K562 (cell line): Measurements from ENCODE around the gene SCRN2. TPM values are rescaled to one million over a fixed set of nuclear protein-coding genes. Genes with fewer than 3 reads are reported as not detected.

ENCODE experiments used
- CBX3 ChIP-seq, 2 experiments: IDR thresholded peaks; 1 replicate in 1 of 2; 2 replicates in 1 of 2; pipeline ENCODE4 v1.6.1; 2012; ENCODE audit warnings: inconsistent platforms in 2 of 2, low read length in 2 of 2, borderline replicate concordance in 1 of 2, control low read depth in 1 of 2
- ELF2 ChIP-seq: fragments of 250-450 bp; sonication (Bioruptor Pico); IDR thresholded peaks from 2 replicates; pipeline ENCODE4 v1.5.0; 2021; ENCODE audit warnings: mild to moderate bottlenecking
- FOXM1 ChIP-seq, 2 experiments: fragments of 450-650 bp in 1 of 2; sonication (generic) in 1 of 2; formaldehyde crosslinking in 1 of 2; IDR thresholded peaks; 2 replicates each; pipeline versions ENCODE4 v1.6.1 to v1.9.0; 2017 to 2022; ENCODE audit warnings: low read depth in 2 of 2, mild to moderate bottlenecking in 2 of 2, missing genetic modification reagents in 1 of 2, moderate library complexity in 1 of 2
- MBD2 ChIP-seq: sonication (generic); IDR thresholded peaks from 2 replicates; pipeline ENCODE4 v1.6.1; 2016; ENCODE audit warnings: low read depth, borderline replicate concordance
- PTTG1 ChIP-seq: fragments of 450-650 bp; IDR thresholded peaks from 2 replicates; pipeline ENCODE4 v1.6.1; 2016; ENCODE audit warnings: low read depth, mild to moderate bottlenecking, missing genetic modification characterization, missing compliant biosample characterization
- RB1 ChIP-seq: fragments of 450-650 bp; IDR thresholded peaks from 2 replicates; pipeline ENCODE4 v1.6.1; 2017; ENCODE audit warnings: low read depth, mild to moderate bottlenecking
- RBFOX2 ChIP-seq: fragments of 200-400 bp; formaldehyde crosslinking; IDR thresholded peaks from 2 replicates; pipeline ENCODE4 v1.6.1; 2017; ENCODE audit warnings: low read depth, mild to moderate bottlenecking, low read length, moderate library complexity
- RCOR1 ChIP-seq, 2 experiments: IDR thresholded peaks; 2 replicates each; pipeline ENCODE4 v1.6.1; 2012; ENCODE audit warnings: low read depth in 2 of 2, low read length in 2 of 2, borderline replicate concordance in 1 of 2, improper control_type of control experiment in 1 of 2
- SIX5 ChIP-seq, 2 experiments: IDR thresholded peaks; 2 replicates each; pipeline ENCODE4 v1.6.1; 2011; ENCODE audit warnings: low read length in 2 of 2, borderline replicate concordance in 1 of 2, low read depth in 1 of 2, mild to moderate bottlenecking in 1 of 2, moderate library complexity in 1 of 2; ENCODE audit not compliant: insufficient read depth in 1 of 2
- STAT5A ChIP-seq: IDR thresholded peaks from 2 replicates; pipeline ENCODE4 v1.6.1; 2012; ENCODE audit warnings: low read length, inconsistent platforms, borderline replicate concordance
- ZKSCAN8 ChIP-seq: fragments of 200-800 bp; sonication (Bioruptor generic); IDR thresholded peaks from 2 replicates; pipeline ENCODE4 v1.6.1; 2016; ENCODE audit warnings: missing genetic modification characterization, missing compliant biosample characterization
- ZNF134 ChIP-seq: fragments of 250-450 bp; sonication (Bioruptor Pico); conservative IDR thresholded peaks from 2 replicates; pipeline ENCODE4 v1.4.0; 2020
- ZNF311 ChIP-seq: fragments of 250-450 bp; sonication (Bioruptor Pico); IDR thresholded peaks from 2 replicates; pipeline ENCODE4 v1.4.0; 2020; ENCODE audit warnings: mild to moderate bottlenecking, moderate library complexity
- ZNF318 ChIP-seq, 2 experiments: fragments of 450-650 bp; IDR thresholded peaks; 2 replicates each; pipeline ENCODE4 v1.6.1; 2016; ENCODE audit warnings: mild to moderate bottlenecking in 2 of 2, borderline replicate concordance in 1 of 2, low read depth in 1 of 2, moderate library complexity in 1 of 2
- ZNF696 ChIP-seq: fragments of 250-450 bp; sonication (Bioruptor Pico); conservative IDR thresholded peaks from 2 replicates; pipeline ENCODE4 v1.4.0; 2020; ENCODE audit warnings: mild to moderate bottlenecking, moderate library complexity
- ZNF785 ChIP-seq: fragments of 250-450 bp; sonication (Bioruptor Pico); IDR thresholded peaks from 2 replicates; pipeline ENCODE4 v1.4.0; 2020; ENCODE audit warnings: mild to moderate bottlenecking
- polyA plus RNA-seq, 8 experiments: library from polyadenylated mRNA; depleted of rRNA in 4 of 8; stranded (reverse) in 5 of 8; unstranded in 3 of 8; fragments of >200 nt; fragmentation: Nextera tagmentation in 2 of 8; fragmentation: Illumina TruSeq in 1 of 8; extraction: Ambion mirVana in 2 of 8; extraction: Trizol in 1 of 8; gene quantifications; 2 replicates each; pipeline versions ENCODE4 v1.2.1 to v1.2.3, GENCODE V29; 2011 to 2014; ENCODE audit warnings: inconsistent platforms in 1 of 8, missing spikeins in 1 of 8
- total RNA-seq, 7 experiments: library from RNA; depleted of rRNA in 6 of 7; stranded (reverse); fragments of >200 nt in 6 of 7; fragmentation: Illumina TruSeq in 2 of 7; extraction: Trizol in 2 of 7; gene quantifications; 2 replicates each; pipeline versions ENCODE4 v1.2.1 to v1.2.3, GENCODE V29; 2011 to 2021; ENCODE audit warnings: low replicate concordance in 1 of 7
- TF ChIP-seq, protein P1 (sequence below): fragments of 450-650 bp; formaldehyde crosslinking; IDR thresholded peaks from 2 replicates; pipeline ENCODE4 v1.4.0; 2020; ENCODE audit warnings: mild to moderate bottlenecking, moderate library complexity

Gene SCRN2
- total and polyA plus RNA-seq, 9 of the 15 experiments (the other 6 are each of a cell fraction or from before 2014, with no cell fraction given): 0.25 to 32.9 (median 13.6) TPM

GRCh38 chr17:47866941-47867340, 25.9 kb upstream of the SCRN2 start (continued):
- TF ChIP-seq ZNF318 (IDR thresholded peaks at IDR 0.05; ENCODE audit: borderline replicate concordance in 1 of 2, low read depth in 1 of 2) (peak in 1 of 2 experiments; percentile 78; a peak in 2 of 4 replicates), PTTG1 (tag) (no peak), CBX3 (IDR thresholded peaks at IDR 0.05; ENCODE audit: borderline replicate concordance in 1 of 2, low read length in 2 of 2) (peak in 1 of 2 experiments; percentile 50; a peak in 1 of 3 replicates), SIX5 (IDR thresholded peaks at IDR 0.05; ENCODE audit: borderline replicate concordance in 1 of 2, insufficient read depth in 1 of 2, low read depth in 1 of 2, low read length in 2 of 2) (no peak), RBFOX2 (peak; percentile 60), ZNF785 (CRISPR knock-in tag) (no peak), ELF2 (CRISPR knock-in tag) (no peak), ZNF134 (CRISPR knock-in tag) (peak; percentile 80), ZKSCAN8 (CRISPR knock-in tag) (peak; percentile 94; the same call in 1 of the 2 replicates), ZNF696 (no peak), RCOR1 (IDR thresholded peaks at IDR 0.05; ENCODE audit: borderline replicate concordance in 1 of 2, low read depth in 2 of 2, low read length in 2 of 2) (peak in 1 of 2 experiments; percentile 97; a peak in 2 of 4 replicates), FOXM1 (IDR thresholded peaks at IDR 0.05; ENCODE audit: low read depth) (peak; percentile 97), FOXM1 (CRISPR knock-in tag; IDR thresholded peaks at IDR 0.05; ENCODE audit: low read depth) (no peak), RB1 (peak; percentile 82), ZNF311 (CRISPR knock-in tag) (peak; percentile 79), STAT5A (peak; percentile 95), MBD2 (peak; percentile 95)
- TF ChIP-seq, protein P1, sequence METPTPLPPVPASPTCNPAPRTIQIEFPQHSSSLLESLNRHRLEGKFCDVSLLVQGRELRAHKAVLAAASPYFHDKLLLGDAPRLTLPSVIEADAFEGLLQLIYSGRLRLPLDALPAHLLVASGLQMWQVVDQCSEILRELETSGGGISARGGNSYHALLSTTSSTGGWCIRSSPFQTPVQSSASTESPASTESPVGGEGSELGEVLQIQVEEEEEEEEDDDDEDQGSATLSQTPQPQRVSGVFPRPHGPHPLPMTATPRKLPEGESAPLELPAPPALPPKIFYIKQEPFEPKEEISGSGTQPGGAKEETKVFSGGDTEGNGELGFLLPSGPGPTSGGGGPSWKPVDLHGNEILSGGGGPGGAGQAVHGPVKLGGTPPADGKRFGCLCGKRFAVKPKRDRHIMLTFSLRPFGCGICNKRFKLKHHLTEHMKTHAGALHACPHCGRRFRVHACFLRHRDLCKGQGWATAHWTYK (CRISPR knock-in tag): peak; percentile 97
